OCI-M2 (cell line): ENCODE data around the gene PPP2R1B.

Experiments
- DNase-seq: peaks from one replicate; lab custom pipeline; 2025; ENCODE audit not compliant: unreplicated experiment; lab: John Stamatoyannopoulos, UW

PPP2R1B gene

GRCh38 chr11:111698852-111699559, 67.2 kb downstream of the PPP2R1B start:
- DNase-seq, result no peak

GRCh38 chr11:111697933-111698371, 68.2 kb downstream of the PPP2R1B start:
- DNase-seq, result no peak

- DNase-seq, result no peak
These were observed 69.6 kb downstream of the PPP2R1B start for GRCh38 chr11:111696556-111696955.

GRCh38 chr11:111694851-111695250, 71.3 kb downstream of the PPP2R1B start:
- DNase-seq, result no peak

GRCh38 chr11:111693224-111693937, 72.8 kb downstream of the PPP2R1B start:
- no peak for DNase-seq

- no peak for DNase-seq
These were observed 74.4 kb downstream of the PPP2R1B start for GRCh38 chr11:111691741-111692140.

GRCh38 chr11:111691176-111691575, 75.0 kb downstream of the PPP2R1B start:
- DNase-seq, result no peak

- no peak for DNase-seq
These were observed 78.2 kb downstream of the PPP2R1B start for GRCh38 chr11:111688013-111688412.

GRCh38 chr11:111684251-111684650, 81.9 kb downstream of the PPP2R1B start:
- no peak for DNase-seq

GRCh38 chr11:111683806-111684205, 82.4 kb downstream of the PPP2R1B start:
- DNase-seq, result no peak

- no peak for DNase-seq
These were observed 85.6 kb downstream of the PPP2R1B start for GRCh38 chr11:111680486-111681175.
